DMS 273 treated with DMSO at 0.1 percent for 48 hours (cell line): ENCODE data around the gene CACNG3.
"Not testable (repeated sequence)": the region's sequence is repeated elsewhere in the genome, so short reads cannot be mapped to it uniquely, and the experiment has no call there.

Experiments used
- DNase-seq: peaks from one replicate; lab custom pipeline; 2025; lab: John Stamatoyannopoulos, UW

The CACNG3 gene

DNA sequence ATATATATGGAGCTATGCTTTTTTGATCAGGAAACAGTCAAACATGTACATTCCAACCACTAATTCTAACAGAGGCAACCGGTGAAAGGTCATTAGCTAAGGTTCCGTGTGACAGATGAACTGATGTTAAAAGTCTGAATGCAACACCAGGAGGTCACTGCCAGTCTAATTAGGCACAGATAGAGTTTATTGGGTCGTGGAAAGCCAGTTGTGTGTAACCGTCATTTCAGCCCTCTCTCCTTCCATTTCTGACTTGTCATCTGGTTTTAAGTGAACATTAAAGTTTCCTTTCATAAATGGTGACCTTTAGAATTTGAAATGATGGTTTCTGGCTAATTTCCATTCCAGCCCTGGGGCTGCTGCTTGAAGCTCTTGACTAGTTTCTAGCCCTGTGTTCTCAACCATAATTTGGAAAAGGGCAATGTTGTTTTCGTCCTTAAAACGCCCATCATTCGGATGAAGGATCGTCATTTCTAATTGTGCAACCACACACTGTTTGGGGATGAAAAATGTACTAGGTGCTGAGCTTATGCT lies 23.9 kb downstream of the CACNG3 start:
- DNase-seq = no peak

DNA sequence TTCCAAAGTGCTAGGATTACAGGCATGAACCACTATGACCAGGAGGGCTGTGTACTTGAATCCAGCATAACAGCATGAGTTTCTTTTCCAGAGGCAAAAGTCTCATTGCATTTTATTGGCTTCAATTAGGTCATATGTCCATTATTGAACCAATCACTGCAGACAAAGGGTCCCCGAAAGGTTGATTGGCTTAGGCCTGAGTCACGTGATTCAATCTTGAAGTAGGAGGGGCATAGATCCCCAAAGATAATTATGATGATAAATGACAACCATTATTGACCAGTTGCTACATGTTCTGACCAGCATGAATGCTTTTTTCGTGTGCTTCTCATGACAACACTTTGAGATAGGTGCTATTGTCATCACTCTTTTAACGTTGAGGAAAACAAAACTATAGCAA lies 25.3 kb downstream of the CACNG3 start:
- no peak for DNase-seq

DNA sequence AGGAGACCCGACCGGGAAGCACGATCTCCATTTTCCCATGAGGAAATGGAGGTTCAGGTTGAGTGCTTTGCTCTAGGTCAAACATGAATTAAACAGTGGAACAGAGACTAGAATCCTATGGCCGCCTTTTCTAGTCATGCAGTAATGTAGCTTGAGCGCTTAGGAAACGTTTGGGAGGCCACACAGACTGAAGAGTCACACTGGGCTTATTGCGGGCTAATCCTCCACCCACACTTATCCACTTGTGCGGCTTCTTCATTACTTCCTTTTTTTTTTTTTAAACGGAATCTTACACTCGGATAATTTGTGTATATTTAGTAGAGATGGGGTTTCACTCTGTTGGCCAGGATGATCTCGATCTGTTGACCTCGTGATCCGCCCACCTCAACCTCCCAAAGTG lies 26.0 kb downstream of the CACNG3 start:
- DNase-seq = no peak

DNA sequence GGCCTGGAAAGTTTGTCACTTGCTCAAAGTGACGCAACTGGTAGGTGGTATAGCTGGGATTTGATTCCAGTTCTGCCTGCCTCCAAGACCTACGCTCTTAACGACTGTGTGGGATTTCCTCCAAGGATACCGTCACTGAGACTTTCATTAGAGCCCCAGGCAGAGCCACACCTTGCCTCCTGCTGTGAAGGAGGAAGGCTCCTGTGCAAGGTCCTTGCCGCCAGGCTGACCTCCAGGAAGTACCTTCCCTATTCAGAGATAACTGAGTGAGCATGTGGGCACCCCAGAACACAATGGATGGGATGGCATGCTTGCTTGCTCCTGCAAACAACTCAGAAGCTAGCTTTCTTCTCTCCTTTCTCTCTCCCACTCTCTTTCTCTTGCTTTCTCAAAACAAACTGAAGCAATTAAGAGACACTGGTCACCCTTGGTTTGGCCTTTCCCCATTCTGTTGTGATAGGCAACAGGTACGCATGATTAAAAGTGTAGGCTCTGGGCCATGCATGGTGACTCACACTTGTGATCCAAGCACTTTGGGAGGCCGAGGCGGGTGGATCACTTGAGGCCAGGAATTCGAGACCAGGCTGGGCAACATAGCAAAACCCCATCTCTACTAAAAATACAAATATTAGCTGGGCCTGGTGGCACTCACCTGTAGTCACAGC lies 30.7 kb downstream of the CACNG3 start:
- no peak for DNase-seq

DNA sequence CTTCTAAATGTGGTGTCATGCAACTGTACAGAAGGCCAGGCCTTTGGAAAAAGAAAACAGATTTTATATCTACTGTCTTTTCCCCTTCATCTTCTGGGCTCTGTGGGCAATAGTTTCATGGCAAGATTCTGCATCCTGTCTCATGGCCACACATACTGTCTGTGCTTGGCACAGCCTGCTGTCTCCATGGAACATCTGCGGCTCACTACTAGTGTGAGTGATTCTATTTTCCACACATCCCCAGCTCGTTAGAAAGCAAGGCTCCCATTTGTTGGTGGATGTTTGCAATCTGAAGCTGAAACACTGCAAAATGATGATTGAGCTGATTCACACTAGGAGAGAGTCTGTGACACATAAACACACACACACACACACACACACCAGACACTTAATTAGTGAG lies 32.4 kb downstream of the CACNG3 start:
- no peak for DNase-seq

DNA sequence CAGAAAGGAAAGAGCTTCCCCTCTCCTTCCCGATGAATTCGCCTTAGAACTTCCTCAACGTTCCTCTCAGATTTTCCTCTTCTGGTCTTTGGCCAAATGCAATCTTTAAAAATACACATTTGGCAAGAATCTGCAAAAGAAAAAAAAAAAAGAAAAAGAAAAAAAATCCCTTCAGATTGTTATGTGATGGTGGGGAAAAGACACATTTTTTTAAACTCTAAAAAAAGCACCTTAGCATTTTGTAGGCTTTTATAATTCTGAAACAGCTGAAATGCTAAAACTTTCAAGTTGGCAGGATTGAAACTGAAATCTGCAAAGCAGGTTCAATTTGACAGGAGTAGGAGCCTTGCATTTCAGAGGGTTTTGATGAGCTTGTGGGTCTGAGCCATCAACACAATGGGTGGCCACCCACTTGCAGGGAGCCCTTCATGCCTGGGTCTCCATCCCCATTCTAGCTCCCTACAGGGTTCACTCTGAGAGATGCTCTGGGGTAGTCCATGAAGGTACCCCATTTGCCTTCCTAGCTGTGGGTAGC lies 33.1 kb downstream of the CACNG3 start:
- DNase-seq = no peak

DNA sequence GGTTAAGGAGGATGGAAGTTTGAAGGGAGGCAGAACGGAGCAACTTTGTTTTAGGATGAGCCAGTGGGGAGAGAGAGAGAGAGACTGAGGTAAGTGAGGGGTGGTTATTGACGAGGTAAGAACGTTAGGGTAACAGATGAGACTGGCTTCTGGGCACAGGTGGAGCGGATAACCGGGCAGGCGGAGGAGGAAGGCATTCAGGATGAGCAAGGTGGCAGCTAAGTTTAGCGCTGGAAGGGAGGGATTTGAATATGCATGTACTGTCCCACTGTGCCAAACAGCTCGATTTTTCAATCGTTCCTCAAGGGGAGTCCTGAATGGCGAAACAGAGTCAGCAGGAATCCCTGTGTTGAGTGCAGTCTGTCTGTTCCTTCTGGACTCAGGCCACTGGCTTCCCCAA lies 35.8 kb downstream of the CACNG3 start:
- peak; percentile 54 for DNase-seq

DNA sequence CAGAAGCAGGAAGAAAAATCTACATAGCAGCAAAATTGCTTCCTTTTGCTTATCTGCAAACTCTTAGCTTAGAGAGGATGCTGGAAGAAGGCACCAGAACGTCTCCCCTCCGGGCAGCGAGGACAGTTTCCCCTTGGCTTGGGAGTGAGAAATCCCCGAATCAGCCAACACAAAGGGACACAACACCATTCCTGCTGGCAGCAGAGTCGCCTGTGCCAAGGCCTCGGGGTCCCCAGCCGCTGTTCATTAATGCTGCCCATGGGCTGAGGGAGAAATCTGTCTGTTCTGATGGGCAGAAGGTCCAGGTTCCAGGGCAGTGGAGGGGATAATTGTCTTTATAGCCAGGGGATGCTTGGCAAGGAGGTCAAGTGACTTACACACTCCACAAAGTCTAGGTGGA lies 38.0 kb downstream of the CACNG3 start:
- DNase-seq = no peak

DNA sequence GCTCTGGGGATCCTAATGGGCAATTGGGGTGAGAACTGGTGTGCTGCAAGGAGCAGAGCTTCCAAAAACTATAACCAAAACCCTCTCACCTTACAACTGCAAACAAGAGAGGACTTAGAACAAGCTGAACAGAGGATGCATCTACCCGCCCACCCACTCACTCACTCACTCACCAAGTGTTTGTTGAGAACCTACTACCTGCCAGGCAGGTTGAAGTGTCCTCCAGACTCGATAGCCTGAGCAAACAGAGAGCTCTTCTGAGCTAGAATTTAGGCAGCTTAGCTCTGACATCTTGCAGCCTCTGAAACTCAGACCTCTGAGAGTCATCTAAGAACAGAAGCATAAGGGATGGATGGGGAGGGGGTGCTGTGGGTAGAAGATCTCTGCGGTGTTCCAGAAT lies 41.2 kb downstream of the CACNG3 start:
- no peak for DNase-seq

DNA sequence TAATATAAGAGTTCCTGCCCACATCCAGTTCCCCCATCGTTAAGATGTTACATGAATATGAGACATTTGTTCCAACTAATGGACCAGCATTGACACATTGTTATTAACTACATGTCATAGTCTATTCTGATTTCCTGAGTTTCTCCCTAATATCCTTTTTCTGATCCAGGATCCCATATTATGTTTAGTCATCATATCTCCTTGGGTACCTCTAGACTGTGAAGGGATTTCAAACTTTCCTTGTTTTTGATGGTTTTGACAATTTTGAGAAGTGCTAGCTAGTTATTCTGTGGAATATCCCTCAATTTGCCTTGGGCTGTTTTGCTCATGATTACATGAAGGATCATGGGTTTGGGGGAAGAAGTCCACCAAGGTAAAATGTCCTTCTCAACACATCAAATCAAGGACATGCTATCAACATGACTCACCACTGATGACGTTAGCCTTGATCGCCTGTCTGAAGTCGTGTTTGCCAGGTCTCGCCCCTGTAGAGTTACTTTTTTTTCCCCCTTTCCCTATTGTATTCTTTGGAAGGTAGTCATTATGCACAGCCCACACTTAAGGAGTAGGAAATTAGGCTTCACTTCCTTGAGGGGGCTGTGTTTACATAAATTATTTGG lies 42.5 kb downstream of the CACNG3 start:
- no peak for DNase-seq

DNA sequence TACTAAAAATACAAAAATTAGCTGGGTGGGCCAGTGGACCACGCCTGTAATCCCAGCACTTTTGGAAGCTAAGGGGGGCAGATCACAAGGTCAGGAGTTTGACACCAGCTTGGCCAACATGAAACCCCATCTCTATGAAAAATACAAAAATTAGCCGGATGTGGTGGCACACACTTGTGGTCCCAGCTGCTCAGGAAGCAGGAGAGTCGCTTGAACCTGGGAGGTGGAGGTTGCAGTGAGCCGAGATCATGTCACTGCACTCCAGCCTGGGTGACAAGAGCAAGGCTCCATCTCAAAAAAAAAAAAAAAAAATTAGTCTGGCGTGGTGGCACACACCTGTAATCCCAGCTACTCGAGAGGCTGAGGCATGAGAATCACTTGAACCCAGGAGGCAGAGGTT lies 44.6 kb downstream of the CACNG3 start:
- DNase-seq = not testable (repeated sequence)

DNA sequence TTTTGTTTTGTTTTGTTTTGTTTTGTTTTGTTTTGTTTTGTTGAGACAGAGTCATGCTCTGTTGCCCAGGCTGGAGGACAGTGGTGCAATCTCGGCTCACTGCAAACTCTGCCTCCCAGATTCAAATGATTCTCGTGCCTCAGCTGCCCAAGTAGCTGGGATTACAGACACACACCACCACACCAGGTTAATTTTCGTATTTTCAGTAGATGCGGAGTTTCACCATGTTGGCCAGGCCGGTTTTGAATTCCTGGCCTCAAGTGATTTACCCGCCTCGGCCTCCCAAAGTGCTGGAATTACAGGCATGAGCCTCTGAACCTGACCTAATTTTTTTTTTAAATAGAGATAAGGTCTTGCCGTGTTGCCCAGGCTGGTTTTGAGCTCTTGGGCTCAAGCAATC lies 46.5 kb downstream of the CACNG3 start:
- DNase-seq = no peak

DNA sequence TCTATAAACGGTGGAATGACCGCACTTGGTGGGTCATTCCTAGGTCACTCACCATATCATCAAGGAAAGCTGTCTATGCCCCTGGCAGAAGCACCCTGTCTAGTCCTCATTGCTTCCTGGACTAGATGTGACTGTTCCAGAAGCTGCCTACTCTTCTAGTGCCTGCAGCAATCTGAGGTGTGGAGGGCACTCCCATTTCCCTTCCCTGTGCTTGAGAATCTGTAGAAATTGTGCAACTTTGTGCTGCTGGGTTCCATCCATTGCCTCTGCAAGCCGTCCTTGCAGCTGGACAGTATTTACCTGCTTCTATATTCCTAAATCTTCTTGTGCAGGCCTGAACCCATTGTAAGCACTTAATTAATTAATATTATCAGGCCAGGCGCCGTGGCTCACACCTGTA lies 52.1 kb downstream of the CACNG3 start:
- DNase-seq = no peak

DNA sequence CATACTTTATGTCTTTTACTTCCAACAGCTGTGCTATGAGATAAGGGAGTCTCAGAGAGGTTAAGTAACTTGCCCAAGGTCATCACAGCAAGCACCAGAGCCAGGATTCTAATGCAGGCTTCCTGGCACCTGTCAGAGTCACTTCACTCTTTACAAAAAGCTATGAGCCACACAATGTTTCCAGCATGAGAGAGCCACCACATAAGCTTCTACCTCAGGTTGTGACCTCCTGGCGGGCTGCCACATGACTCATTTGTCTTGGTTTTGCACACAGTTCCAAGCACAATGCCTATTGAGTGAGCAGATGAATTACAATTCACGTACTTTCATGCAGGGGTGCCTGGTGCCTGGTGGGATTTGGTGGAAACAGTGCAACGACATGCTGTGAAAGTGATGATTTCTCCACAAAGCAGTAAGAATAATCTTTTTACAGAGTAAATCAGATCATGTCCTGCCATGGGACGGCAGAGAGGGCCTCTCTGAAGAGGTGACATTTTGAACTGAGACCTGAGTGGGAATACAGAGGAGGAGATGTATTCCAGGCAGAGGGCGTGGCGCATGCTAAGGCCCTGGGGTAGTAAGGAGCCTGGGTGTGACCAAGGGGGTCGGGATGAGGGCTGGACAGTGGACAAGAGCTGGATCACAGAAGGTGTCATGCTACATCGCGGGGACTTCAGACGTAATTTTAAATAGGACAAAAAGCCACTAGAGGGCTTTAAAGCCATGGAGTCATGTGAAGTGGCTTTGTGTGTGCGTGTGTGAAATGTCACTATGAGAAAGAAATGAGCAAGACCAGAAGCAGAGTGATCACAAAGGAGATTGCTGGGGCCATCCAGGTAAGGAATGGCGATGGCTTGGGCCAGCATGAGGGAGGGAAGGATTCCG lies 53.4 kb downstream of the CACNG3 start:
- DNase-seq = no peak

DNA sequence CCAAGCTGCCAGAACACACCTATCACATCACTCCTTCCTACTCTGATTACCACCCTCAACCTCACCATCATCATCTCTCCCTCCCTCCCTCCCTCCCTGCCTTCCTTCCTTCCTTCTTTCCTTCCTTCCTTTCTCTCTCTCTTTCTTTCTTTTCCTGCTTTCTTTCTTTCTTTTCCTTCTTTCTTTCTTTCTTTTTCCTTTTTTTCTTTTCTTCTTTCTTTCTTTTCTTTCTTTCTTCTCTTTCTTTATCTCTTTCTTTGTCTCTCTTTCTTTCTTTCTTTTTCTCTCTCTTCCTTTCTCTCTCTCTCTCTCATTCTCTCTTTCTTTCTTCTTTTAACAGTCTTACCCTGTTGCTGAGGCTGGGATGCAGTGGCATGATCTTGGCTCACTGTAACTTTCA lies 59.2 kb downstream of the CACNG3 start:
- no peak for DNase-seq

DNA sequence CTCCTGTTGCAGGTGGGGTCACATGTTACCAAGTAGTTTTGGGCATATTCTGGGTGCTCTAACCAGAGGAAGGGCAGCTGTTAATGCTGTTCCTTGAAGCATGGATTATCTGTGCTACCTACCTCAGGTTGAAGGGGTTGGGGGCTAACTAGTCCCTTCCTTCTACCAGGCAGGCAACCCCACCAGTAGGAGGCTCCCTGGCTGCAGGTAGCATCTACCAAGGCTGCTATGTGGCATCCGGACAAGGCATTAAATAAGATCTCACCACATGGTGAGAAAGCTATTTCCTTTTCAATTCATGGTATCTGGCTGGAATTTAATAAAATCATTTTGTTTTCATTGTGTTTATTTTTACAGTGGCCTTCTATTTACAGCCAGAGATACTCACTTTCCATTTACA lies 62.5 kb downstream of the CACNG3 start:
- no peak for DNase-seq

DNA sequence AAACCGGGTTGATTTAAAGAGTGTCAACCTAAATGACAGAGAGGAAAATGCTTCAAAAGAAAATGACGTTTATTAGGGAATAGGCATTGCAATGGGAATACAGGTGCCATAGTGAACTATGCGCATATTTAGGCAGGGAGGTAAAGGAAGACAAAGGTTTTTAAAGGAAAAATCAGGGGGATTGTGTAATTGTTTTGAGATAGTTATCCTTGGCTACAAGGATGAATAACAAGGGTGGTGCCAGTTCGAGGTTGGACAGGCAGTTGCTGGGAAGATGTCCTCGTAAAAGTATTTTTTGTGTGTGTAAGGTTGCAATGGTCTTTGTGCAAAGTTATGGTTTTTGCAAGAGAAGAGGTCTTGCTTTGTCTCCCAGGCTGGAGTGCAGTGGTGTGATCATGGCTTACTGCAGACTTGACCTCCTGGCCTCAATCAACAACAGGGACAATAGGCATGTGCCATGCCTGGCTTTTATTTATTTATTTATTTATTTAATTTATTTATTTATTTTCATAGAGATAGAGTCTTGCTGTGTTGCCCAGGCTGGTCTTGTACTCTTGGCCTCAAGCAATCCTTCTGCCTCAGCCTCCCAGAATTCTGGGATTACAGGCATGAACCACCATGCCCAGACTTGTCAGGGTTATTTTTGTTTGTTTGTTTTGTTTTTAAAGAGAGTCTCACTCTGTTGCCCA lies 63.1 kb downstream of the CACNG3 start:
- no peak for DNase-seq

DNA sequence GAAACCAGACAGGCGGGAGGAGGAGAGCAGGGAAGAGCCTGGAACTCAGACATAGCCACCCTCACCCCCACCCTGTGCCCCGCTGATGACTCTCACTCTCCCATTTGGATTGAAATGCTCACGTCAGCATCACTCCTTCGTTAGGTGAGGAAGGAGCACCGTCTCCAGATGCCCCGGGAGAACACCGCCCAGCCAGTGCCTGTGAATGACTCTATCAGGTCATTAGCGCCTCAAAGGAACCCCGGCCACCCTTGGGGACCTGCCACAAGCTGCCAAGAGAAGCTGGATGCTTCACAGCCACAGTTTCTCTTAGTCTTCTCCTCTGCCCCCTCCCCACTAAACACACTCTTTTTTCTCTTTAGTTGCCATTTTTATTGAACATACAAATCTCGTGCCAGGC lies 66.0 kb downstream of the CACNG3 start:
- no peak for DNase-seq

DNA sequence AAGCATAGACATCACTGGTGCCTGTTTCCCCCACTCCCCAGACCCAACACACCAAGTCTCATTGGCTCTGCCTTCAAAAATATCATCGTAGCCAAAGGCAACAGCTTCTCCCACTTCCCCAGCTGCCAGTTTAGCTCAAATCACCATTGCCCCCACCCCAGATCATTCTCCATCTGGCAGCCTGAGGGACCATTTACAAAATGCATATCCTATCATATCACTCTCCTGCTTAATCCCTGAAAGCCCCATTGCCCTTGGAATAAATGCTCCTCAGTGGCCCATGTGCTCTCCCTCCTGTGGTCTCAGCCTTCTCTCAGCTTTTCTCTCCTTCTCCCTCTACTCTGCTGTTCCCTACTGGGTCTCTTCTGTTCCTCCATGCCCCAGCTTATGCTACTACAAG lies 68.3 kb downstream of the CACNG3 start:
- no peak for DNase-seq

DNA sequence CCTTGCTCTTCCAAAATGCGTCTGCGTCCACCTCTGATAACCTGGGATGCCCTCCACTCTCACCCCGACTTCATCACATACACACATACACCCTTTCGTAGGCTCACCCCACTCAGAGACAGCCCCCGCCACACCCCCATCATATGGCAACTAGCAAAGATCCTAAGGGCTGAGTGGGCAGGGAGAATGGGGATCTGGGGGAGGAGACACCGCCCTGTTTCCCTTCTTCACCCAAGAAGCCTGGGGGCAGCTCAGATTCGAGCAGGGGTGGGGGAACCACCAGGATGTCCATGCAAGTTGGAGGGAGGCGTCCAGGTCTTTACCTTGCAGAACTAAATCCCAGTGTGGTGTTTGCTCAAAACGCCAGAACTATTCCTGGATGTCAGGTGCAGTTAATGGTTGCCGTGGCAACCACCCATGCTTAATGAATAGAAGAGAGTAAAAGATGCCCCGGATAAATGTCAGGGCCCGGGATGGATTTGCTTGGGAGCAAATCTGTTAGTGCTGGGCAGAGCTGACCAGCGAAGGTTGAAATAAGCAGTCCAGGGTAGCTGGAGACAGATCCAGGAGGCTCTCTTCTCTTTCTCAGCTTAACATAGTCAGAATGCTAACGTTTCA lies 72.8 kb downstream of the CACNG3 start:
- DNase-seq = no peak

DNA sequence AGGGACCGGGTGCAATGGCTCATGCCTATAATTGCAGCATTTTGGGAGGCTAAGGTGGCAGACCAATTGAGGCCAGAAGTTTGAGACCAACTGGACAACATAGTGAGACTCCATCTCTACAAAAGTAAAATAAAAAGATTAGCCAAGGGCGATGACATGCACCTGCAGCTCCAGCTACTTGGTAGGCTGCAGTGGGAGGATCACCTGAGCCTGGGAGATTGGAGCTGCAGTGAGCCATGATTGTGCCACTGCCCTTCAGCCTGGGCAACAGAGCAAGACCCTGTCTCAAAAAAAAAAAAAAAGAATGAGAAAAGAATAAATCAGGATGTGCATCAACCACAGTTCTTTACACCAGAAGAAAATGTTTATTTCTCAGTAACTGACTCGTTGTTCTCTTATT lies 76.0 kb downstream of the CACNG3 start:
- DNase-seq = no peak
